Head of caudate nucleus (tissue), 42 donors: ENCODE results near the gene KRTAP5-7.
"Not testable (repeated sequence)": the region's sequence is repeated elsewhere in the genome, so short reads cannot be mapped to it uniquely, and the experiment has no call there.

Experiments
- DNase-seq, 42 donors: peaks; one replicate each; pipeline versions ENCODE4 v3.0.0 to v3.0.0-alpha.2; 2020 to 2021; ENCODE audit warnings: mixed read lengths in 7 of 42
- intact Hi-C: fragments of 100-400 bp; cut with DNase I; formaldehyde crosslinking; loops from one replicate; pipeline ENCODE4 v1.15.0; 2022

KRTAP5-7 gene

DNA sequence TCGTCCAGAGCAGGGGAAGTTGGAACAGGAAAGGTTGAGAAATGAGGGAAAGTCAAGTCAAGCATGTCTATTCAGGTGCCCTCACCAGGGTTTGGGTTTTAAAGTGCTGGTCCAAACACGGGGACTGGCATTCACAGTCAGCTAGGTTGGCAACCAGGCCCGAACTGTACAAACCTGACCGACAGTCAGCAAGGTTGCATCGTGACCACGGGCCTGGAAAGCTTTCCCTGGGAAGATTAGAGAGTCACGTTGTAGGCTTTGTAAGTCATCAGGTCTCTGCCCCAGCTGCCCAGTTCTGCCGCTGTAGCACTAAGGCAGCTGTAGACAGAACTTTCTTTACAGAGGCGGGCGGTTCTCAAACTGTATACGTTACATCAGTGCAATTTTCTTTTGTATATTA lies 45.7 kb downstream of the KRTAP5-7 start:
- intact Hi-C loops: no loop called here
- no peak for DNase-seq

GRCh38 chr11:71574418-71574817 lies 47.4 kb downstream of the KRTAP5-7 start:
- intact Hi-C loops: no loop called here
- no peak for DNase-seq

GRCh38 chr11:71575723-71576424 lies 48.8 kb downstream of the KRTAP5-7 start:
- intact Hi-C loops: no loop called here
- DNase-seq: no peak

DNA sequence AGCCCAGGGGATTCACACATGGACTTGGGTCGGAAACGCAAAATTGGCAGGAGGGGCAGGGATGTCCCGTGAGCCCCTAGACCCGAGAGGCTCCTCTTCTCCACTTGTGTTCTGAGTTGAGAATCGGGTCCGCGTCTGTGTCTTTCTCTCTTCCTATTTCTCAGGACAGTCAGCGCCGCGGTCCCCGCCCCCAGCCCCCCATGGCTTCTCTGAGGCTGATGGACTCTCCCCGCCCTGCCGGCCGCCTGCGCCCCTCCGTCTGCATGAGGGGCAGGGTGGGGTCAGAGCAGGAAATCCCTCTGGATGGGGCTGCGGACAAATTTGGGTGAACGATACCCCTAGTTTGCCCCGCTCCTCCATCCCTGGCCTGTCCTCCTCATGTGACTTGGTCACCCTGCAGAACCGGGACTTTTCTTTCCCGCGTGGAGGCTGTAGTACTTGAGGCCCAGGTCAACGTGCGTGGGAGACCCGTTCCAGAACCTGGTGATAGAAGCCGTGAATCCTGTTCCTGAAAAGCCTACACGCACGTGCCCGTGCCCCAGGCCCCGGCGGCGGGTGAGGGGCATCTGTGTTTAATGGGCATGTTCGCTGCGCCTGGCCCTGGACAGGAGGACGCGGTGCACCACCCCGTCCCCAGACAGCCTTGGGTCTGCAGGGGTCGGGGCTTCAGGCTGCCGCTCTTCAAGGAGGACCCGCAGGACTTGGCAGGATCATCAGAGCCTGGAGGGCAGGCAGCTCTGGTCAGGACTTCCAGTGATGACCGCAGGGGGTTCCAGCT lies 49.8 kb downstream of the KRTAP5-7 start:
- DNase-seq, intact Hi-C loops: not testable (repeated sequence)

- intact Hi-C loops: no loop called here
These were observed 50.5 kb downstream of the KRTAP5-7 start for GRCh38 chr11:71577469-71578004.

More at GRCh38 chr11:71577469-71578004, 50.5 kb downstream of the KRTAP5-7 start:
- no peak for DNase-seq
